Liver (tissue), 9 donors: ENCODE measurements around the gene VWCE. TPM values are rescaled to one million over a fixed set of nuclear protein-coding genes. Genes with fewer than 3 reads are reported as not detected.

Experiments
- DNase-seq: peaks from one replicate; pipeline ENCODE4 v3.0.0-alpha.2; 2017; ENCODE audit warnings: low spot score
- H3K27ac ChIP-seq, 2 donors: one replicate each; pipeline ENCODE4 v1.7.0; 2013; ENCODE audit warnings: inconsistent platforms in 2 of 2, low read length in 2 of 2, control low read depth in 1 of 2, low read depth in 1 of 2, mild to moderate bottlenecking in 1 of 2
- H3K27me3 ChIP-seq, 4 donors: one replicate each; pipeline versions ENCODE4 v1.6.1 to v1.7.0; 2013; ENCODE audit warnings: low read length in 3 of 4, inconsistent platforms in 1 of 4, mild to moderate bottlenecking in 1 of 4, moderate library complexity in 1 of 4; ENCODE audit not compliant: control insufficient read depth in 4 of 4, insufficient read depth in 4 of 4
- H3K36me3 ChIP-seq, 4 donors: one replicate each; pipeline versions ENCODE4 v1.6.1 to v1.7.0; 2013; ENCODE audit warnings: low read length in 3 of 4, mild to moderate bottlenecking in 3 of 4, low read depth in 1 of 4, moderate library complexity in 1 of 4; ENCODE audit not compliant: control insufficient read depth in 4 of 4, insufficient read depth in 3 of 4
- H3K4me1 ChIP-seq, 4 donors: one replicate each; pipeline versions ENCODE4 v1.6.1 to v1.7.0; 2013; ENCODE audit warnings: low read length in 3 of 4, mild to moderate bottlenecking in 3 of 4, moderate library complexity in 1 of 4; ENCODE audit not compliant: control insufficient read depth in 4 of 4, insufficient read depth in 4 of 4
- H3K4me3 ChIP-seq, 3 donors: one replicate each; pipeline versions ENCODE4 v1.6.1 to v1.7.0; 2013; ENCODE audit warnings: low read length in 3 of 3, control low read depth in 1 of 3, low read depth in 1 of 3, mild to moderate bottlenecking in 1 of 3
- H3K9ac ChIP-seq, 2 donors: one replicate each; pipeline ENCODE4 v1.7.0; 2013; ENCODE audit warnings: low read length in 2 of 2, mild to moderate bottlenecking in 2 of 2, moderate library complexity in 2 of 2, control low read depth in 1 of 2, low read depth in 1 of 2
- H3K9me3 ChIP-seq, 4 donors: one replicate each; pipeline versions ENCODE4 v1.6.1 to v1.7.0; 2013; ENCODE audit warnings: low read length in 3 of 4; ENCODE audit not compliant: control insufficient read depth in 4 of 4
- ATF3 ChIP-seq: IDR thresholded peaks from 2 replicates; pipeline ENCODE4 v1.6.1; 2016; ENCODE audit warnings: antibody characterized with exemption
- EGR1 ChIP-seq, 2 donors: IDR thresholded peaks; 2 replicates each; pipeline ENCODE4 v1.6.1; 2016 to 2018; ENCODE audit warnings: antibody characterized with exemption in 2 of 2, low read depth in 2 of 2
- FOXA1 ChIP-seq: IDR thresholded peaks from 2 replicates; pipeline ENCODE4 v1.6.1; 2016; ENCODE audit warnings: antibody characterized with exemption
- FOXA2 ChIP-seq: IDR thresholded peaks from 2 replicates; pipeline ENCODE4 v1.6.1; 2016; ENCODE audit warnings: antibody characterized with exemption
- GABPA ChIP-seq, 2 donors: IDR thresholded peaks in 1 of 2; conservative IDR thresholded peaks in 1 of 2; 2 replicates each; pipeline ENCODE4 v1.6.1; 2016; ENCODE audit warnings: antibody characterized with exemption in 2 of 2, mild to moderate bottlenecking in 1 of 2, moderate library complexity in 1 of 2
- HNF4A ChIP-seq, 2 donors: conservative IDR thresholded peaks; 2 replicates each; pipeline ENCODE4 v1.6.1; 2016; ENCODE audit warnings: antibody characterized with exemption in 2 of 2, mild to moderate bottlenecking in 2 of 2
- HNF4G ChIP-seq: IDR thresholded peaks from 2 replicates; pipeline ENCODE4 v1.6.1; 2016; ENCODE audit warnings: antibody characterized with exemption
- JUND ChIP-seq, 2 donors: IDR thresholded peaks; 2 replicates each; pipeline ENCODE4 v1.6.1; 2016; ENCODE audit warnings: antibody characterized with exemption in 2 of 2
- NR2F2 ChIP-seq: IDR thresholded peaks from 2 replicates; pipeline ENCODE4 v1.6.1; 2016; ENCODE audit warnings: antibody characterized with exemption
- RAD21 ChIP-seq, 2 donors: IDR thresholded peaks; 2 replicates each; pipeline ENCODE4 v1.6.1; 2016; ENCODE audit warnings: antibody characterized with exemption in 2 of 2, mild to moderate bottlenecking in 2 of 2
- REST ChIP-seq: IDR thresholded peaks from 2 replicates; pipeline ENCODE4 v1.6.1; 2016; ENCODE audit warnings: antibody characterized with exemption, mild to moderate bottlenecking
- RXRA ChIP-seq, 2 donors: IDR thresholded peaks; 2 replicates each; pipeline ENCODE4 v1.6.1; 2017 to 2018; ENCODE audit warnings: antibody characterized with exemption in 2 of 2, mild to moderate bottlenecking in 1 of 2
- SP1 ChIP-seq: IDR thresholded peaks from 2 replicates; pipeline ENCODE4 v1.6.1; 2018; ENCODE audit warnings: antibody characterized with exemption, mild to moderate bottlenecking
- TAF1 ChIP-seq: conservative IDR thresholded peaks from 2 replicates; pipeline ENCODE4 v1.6.1; 2016; ENCODE audit warnings: antibody characterized with exemption, mild to moderate bottlenecking
- ZBTB33 ChIP-seq: IDR thresholded peaks from 2 replicates; pipeline ENCODE4 v1.6.1; 2016; ENCODE audit warnings: antibody characterized with exemption
- WGBS: extraction: QIAGEN DNeasy Blood & Tissue Kit; methylation state at CpG from one replicate; pipeline ENCODE4 v1.1.7; 2013; 5-methylcytosine and 5-hydroxymethylcytosine counted together
- polyA plus RNA-seq, 2 donors: library from polyadenylated mRNA; stranded (reverse) in 1 of 2; unstranded in 1 of 2; fragments of 200-250 nt in 1 of 2; fragments of >200 nt in 1 of 2; fragmentation: Nextera tagmentation in 1 of 2; extraction: Ambion mirVana in 1 of 2; gene quantifications; one replicate each; pipeline versions ENCODE4 v1.2.1 to v1.2.3, GENCODE V29; 2013 to 2015
- total RNA-seq, 2 donors: library from RNA; depleted of rRNA; stranded (reverse); fragments of >200 nt; gene quantifications; one replicate each; pipeline ENCODE4 v1.2.3, GENCODE V29; 2014
- TF ChIP-seq, protein P1 (sequence below): fragments of 150-350 bp; IDR thresholded peaks from 2 replicates; pipeline ENCODE4 v1.5.1; 2017; ENCODE audit warnings: improper control_type of control experiment, low read depth, low read length; ENCODE audit not compliant: missing input control
- donor health status: healthy.
- donor health status: healthy.
- donor health status: healthy.
- donor health status: healthy.
- donor health status: healthy.

VWCE gene
- total and polyA plus RNA-seq, 4 donors: 1.9 to 6.0 (median 2.7) TPM

- TF ChIP-seq ATF3 (no peak), JUND (IDR thresholded peaks at IDR 0.05) (no peak), FOXA1 (no peak), EGR1 (IDR thresholded peaks at IDR 0.05; ENCODE audit: low read depth in 2 of 2) (no peak), HNF4G (no peak)
These were observed 45.9 kb upstream of the VWCE start (continued) for GRCh38 chr11:61340979-61341378.

- Histone ChIP-seq H3K4me1 (peaks cover 2 to 20% (median 15%) of the 10 kb centered on the region in 4 donors), H3K4me3 (no peak overlapping the region), H3K9me3 (no peaks in the 10 kb centered on the region), H3K27ac (no peak overlapping the region), H3K27me3 (no peaks in the 10 kb centered on the region), H3K36me3 (peaks cover 5 to 53% (median 34%) of the 10 kb centered on the region in 4 donors), H3K9ac (no peak overlapping the region)
- no peak for DNase-seq
- 84% methylated on average over 4 of the region's 4 CpGs for WGBS
- TF ChIP-seq HNF4A (conservative IDR thresholded peaks at IDR 0.05): no peak
- no peak for TF ChIP-seq TAF1
- no peak for TF ChIP-seq REST
- no peak for TF ChIP-seq HNF4G
- TF ChIP-seq FOXA2: no peak
- no peak for TF ChIP-seq ZBTB33
- TF ChIP-seq NR2F2: no peak
- TF ChIP-seq FOXA1: no peak
- no peak for TF ChIP-seq GABPA (IDR thresholded peaks at IDR 0.05 in 1 of 2, conservative IDR thresholded peaks at IDR 0.05 in 1 of 2)
- no peak for TF ChIP-seq EGR1 (IDR thresholded peaks at IDR 0.05; ENCODE audit: low read depth in 2 of 2)
- TF ChIP-seq RXRA (IDR thresholded peaks at IDR 0.05): no peak
- TF ChIP-seq RAD21 (IDR thresholded peaks at IDR 0.05): no peak
These were observed 44.4 kb upstream of the VWCE start for GRCh38 chr11:61339490-61339878.

DNA sequence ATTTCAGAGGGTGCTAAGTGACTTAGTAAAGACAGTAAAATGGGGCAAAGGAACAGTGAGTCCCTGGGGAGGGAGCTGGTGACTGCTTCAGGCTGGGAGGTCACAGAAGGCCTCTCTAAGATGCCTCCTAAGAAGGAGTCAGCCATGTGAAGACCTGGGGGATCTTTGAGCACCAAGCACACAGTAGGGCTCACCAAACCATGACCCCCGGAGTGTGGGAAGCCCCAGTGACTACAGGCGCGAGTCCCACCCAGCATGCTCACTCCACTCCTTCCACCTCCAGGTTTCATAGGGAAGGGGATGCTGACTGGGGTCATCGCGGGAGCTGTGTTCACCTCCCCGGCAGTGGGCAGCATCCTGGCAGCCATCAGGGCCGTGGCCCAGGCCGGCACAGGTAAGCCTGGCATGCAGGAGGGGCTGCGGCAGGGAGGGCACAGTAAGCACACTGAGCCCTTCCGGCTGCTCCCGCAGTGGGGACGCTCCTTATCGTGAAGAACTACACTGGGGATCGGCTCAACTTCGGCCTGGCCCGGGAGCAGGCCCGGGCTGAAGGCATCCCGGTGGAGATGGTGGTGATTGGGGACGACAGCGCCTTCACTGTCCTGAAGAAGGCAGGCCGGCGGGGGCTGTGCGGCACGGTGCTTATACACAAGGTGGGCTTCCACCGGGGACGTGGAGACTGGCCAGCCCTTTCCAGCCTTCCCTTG lies 43.8 kb upstream of the VWCE start:
- DNase-seq: no peak
- no peak overlapping the region for H3K27ac ChIP-seq
- H3K9me3 ChIP-seq: no peaks in the 10 kb centered on the region
- H3K9ac ChIP-seq: no peak overlapping the region
- WGBS: 90% methylated on average over 26 of the region's 26 CpGs
- no peak overlapping the region for H3K4me3 ChIP-seq
- peaks cover 2 to 25% (median 18%) of the 10 kb centered on the region in 4 donors for H3K4me1 ChIP-seq
- H3K27me3 ChIP-seq: no peaks in the 10 kb centered on the region
- peaks cover 5 to 50% (median 34%) of the 10 kb centered on the region in 4 donors for H3K36me3 ChIP-seq
- TF ChIP-seq, protein P1, sequence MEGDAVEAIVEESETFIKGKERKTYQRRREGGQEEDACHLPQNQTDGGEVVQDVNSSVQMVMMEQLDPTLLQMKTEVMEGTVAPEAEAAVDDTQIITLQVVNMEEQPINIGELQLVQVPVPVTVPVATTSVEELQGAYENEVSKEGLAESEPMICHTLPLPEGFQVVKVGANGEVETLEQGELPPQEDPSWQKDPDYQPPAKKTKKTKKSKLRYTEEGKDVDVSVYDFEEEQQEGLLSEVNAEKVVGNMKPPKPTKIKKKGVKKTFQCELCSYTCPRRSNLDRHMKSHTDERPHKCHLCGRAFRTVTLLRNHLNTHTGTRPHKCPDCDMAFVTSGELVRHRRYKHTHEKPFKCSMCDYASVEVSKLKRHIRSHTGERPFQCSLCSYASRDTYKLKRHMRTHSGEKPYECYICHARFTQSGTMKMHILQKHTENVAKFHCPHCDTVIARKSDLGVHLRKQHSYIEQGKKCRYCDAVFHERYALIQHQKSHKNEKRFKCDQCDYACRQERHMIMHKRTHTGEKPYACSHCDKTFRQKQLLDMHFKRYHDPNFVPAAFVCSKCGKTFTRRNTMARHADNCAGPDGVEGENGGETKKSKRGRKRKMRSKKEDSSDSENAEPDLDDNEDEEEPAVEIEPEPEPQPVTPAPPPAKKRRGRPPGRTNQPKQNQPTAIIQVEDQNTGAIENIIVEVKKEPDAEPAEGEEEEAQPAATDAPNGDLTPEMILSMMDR: no peak
- TF ChIP-seq HNF4A (conservative IDR thresholded peaks at IDR 0.05): no peak
- TF ChIP-seq ZBTB33: no peak
- no peak for TF ChIP-seq SP1
- TF ChIP-seq RAD21 (IDR thresholded peaks at IDR 0.05): no peak
- TF ChIP-seq REST: no peak
- no peak for TF ChIP-seq GABPA (IDR thresholded peaks at IDR 0.05 in 1 of 2, conservative IDR thresholded peaks at IDR 0.05 in 1 of 2)
- TF ChIP-seq RXRA (IDR thresholded peaks at IDR 0.05): no peak
